KMS-11 (cell line): Measurements from ENCODE around the gene ACOD1.

ENCODE experiments used
- H2AFZ ChIP-seq: fragments of 200-600 bp; sonication (generic); 2 replicates; pipeline ENCODE4 v1.6.1; 2016; ENCODE audit warnings: antibody characterized with exemption, mixed run types, low read depth
- H3K27ac ChIP-seq: fragments of 200-600 bp; sonication (generic); 2 replicates; pipeline ENCODE4 v1.6.1; 2016; ENCODE audit warnings: mild to moderate bottlenecking, mixed run types
- H3K27me3 ChIP-seq: fragments of 200-600 bp; sonication (generic); 2 replicates; pipeline ENCODE4 v1.6.1; 2017; ENCODE audit warnings: mild to moderate bottlenecking, low read depth, mixed run types, moderate library complexity; ENCODE audit not compliant: insufficient read depth
- H3K36me3 ChIP-seq: fragments of 200-600 bp; sonication (generic); 2 replicates; pipeline ENCODE4 v1.6.1; 2017; ENCODE audit warnings: mild to moderate bottlenecking, mixed run types; ENCODE audit not compliant: insufficient read depth
- H3K4me1 ChIP-seq: fragments of 200-600 bp; sonication (generic); 2 replicates; pipeline ENCODE4 v1.6.1; 2016; ENCODE audit warnings: mild to moderate bottlenecking, low read depth, mixed run types; ENCODE audit not compliant: poor library complexity, severe bottlenecking
- H3K4me2 ChIP-seq: fragments of 200-600 bp; sonication (generic); 2 replicates; pipeline ENCODE4 v1.7.0; 2016; ENCODE audit warnings: mild to moderate bottlenecking, mixed run types
- H3K4me3 ChIP-seq: fragments of 200-600 bp; sonication (generic); IDR thresholded peaks from 2 replicates; pipeline ENCODE4 v1.6.1; 2017; ENCODE audit warnings: low read depth, low read length, mixed read lengths; ENCODE audit not compliant: insufficient read depth
- H3K79me2 ChIP-seq: fragments of 200-600 bp; sonication (generic); 2 replicates; pipeline ENCODE4 v1.6.1; 2016; ENCODE audit warnings: low read depth, mixed run types; ENCODE audit not compliant: insufficient read depth
- H3K9ac ChIP-seq: fragments of 200-600 bp; sonication (generic); 2 replicates; pipeline ENCODE4 v1.6.1; 2016; ENCODE audit warnings: mild to moderate bottlenecking, mixed run types
- H4K20me1 ChIP-seq: fragments of 200-600 bp; sonication (generic); 2 replicates; pipeline ENCODE4 v1.6.1; 2016; ENCODE audit warnings: mild to moderate bottlenecking, mixed run types; ENCODE audit not compliant: insufficient read depth
- TF ChIP-seq, protein P1 (sequence below): fragments of 200-600 bp; sonication (generic); conservative IDR thresholded peaks from 2 replicates; pipeline ENCODE4 v1.6.1; 2017; ENCODE audit warnings: low read depth, mild to moderate bottlenecking, antibody characterized with exemption, low read length, moderate library complexity, mixed read lengths

Gene ACOD1

GRCh38 chr13:76953968-76954367 is 5.7 kb downstream of the ACOD1 start:
- Histone ChIP-seq H3K79me2 (no peaks in the 10 kb centered on the region), H3K27me3 (no peaks in the 10 kb centered on the region), H3K27ac (no peak overlapping the region), H3K36me3 (no peaks in the 10 kb centered on the region), H4K20me1 (no peaks in the 10 kb centered on the region), H3K4me2 (no peak overlapping the region), H2AFZ (no peak overlapping the region), H3K4me3 (no peak overlapping the region), H3K9ac (no peak overlapping the region), H3K4me1 (no peaks in the 10 kb centered on the region)
- TF ChIP-seq, protein P1, sequence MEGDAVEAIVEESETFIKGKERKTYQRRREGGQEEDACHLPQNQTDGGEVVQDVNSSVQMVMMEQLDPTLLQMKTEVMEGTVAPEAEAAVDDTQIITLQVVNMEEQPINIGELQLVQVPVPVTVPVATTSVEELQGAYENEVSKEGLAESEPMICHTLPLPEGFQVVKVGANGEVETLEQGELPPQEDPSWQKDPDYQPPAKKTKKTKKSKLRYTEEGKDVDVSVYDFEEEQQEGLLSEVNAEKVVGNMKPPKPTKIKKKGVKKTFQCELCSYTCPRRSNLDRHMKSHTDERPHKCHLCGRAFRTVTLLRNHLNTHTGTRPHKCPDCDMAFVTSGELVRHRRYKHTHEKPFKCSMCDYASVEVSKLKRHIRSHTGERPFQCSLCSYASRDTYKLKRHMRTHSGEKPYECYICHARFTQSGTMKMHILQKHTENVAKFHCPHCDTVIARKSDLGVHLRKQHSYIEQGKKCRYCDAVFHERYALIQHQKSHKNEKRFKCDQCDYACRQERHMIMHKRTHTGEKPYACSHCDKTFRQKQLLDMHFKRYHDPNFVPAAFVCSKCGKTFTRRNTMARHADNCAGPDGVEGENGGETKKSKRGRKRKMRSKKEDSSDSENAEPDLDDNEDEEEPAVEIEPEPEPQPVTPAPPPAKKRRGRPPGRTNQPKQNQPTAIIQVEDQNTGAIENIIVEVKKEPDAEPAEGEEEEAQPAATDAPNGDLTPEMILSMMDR: no peak

GRCh38 chr13:76954538-76954937 is 6.2 kb downstream of the ACOD1 start:
- TF ChIP-seq, protein P1: no peak
- no peak overlapping the region for H2AFZ ChIP-seq
- no peaks in the 10 kb centered on the region for H4K20me1 ChIP-seq
- H3K4me1 ChIP-seq: no peaks in the 10 kb centered on the region
- no peak overlapping the region for H3K9ac ChIP-seq
- no peaks in the 10 kb centered on the region for H3K36me3 ChIP-seq
- no peak overlapping the region for H3K4me2 ChIP-seq
- H3K79me2 ChIP-seq: no peaks in the 10 kb centered on the region
- H3K4me3 ChIP-seq: no peak overlapping the region
- H3K27ac ChIP-seq: no peak overlapping the region
- no peaks in the 10 kb centered on the region for H3K27me3 ChIP-seq

DNA sequence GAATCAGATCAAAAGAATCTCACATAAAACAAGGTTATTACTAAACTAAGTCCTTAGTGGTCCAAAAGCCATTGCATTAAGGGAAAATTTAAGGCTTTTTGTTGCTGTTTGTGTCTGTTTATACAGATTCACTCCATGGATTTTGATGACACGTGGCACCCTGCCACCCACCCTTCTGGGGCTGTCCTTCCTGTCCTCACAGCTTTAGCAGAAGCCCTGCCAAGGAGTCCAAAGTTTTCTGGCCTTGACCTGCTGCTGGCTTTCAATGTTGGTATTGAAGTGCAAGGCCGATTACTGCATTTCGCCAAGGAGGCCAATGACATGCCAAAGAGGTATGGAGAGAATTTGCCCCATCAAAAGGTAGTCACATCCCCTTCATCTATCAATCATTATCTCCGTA is 6.9 kb downstream of the ACOD1 start:
- Histone ChIP-seq H3K36me3 (no peaks in the 10 kb centered on the region), H3K4me2 (no peak overlapping the region), H2AFZ (no peak overlapping the region), H3K4me1 (no peaks in the 10 kb centered on the region), H3K27me3 (no peaks in the 10 kb centered on the region), H3K27ac (no peak overlapping the region), H3K9ac (no peak overlapping the region), H4K20me1 (no peaks in the 10 kb centered on the region), H3K79me2 (no peaks in the 10 kb centered on the region), H3K4me3 (no peak overlapping the region)
- TF ChIP-seq, protein P1: no peak

- Histone ChIP-seq H3K9ac (no peak overlapping the region), H3K4me1 (no peaks in the 10 kb centered on the region), H4K20me1 (no peaks in the 10 kb centered on the region), H3K79me2 (no peaks in the 10 kb centered on the region), H2AFZ (no peak overlapping the region), H3K4me3 (no peak overlapping the region), H3K27ac (no peak overlapping the region), H3K4me2 (no peak overlapping the region), H3K27me3 (no peaks in the 10 kb centered on the region), H3K36me3 (no peaks in the 10 kb centered on the region)
- TF ChIP-seq, protein P1: no peak
Observed at GRCh38 chr13:76955661-76956060, 7.3 kb downstream of the ACOD1 start.
